Measurements from ENCODE around the gene DENND5A.
A peak's percentile ranks its signal among the peaks of the same experiment; 100 is the strongest.
"Not testable (repeated sequence)": the region's sequence is repeated elsewhere in the genome, so short reads cannot be mapped to it uniquely, and the experiment has no call there.

DENND5A gene

DNA sequence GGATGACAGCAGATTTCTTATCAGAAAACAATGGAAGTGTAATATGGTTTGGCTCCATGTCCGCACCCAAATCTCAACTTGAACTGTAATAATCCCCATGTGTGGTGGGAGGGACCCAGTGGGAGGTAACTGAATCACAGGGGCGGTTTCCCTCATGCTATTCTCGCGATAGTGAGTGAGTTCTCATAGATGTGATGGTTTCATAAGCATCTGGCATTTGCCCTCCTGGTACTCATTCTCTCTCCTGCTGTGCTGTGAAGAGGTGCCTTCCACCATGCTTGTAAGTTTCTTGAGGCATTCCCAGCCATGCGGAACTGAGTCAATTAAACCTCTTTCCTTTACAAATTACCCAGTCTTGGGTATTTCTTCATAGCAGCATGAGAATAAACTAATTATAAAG lies 92.8 kb downstream of the DENND5A start:
- DNase-seq, result no peak

DNA sequence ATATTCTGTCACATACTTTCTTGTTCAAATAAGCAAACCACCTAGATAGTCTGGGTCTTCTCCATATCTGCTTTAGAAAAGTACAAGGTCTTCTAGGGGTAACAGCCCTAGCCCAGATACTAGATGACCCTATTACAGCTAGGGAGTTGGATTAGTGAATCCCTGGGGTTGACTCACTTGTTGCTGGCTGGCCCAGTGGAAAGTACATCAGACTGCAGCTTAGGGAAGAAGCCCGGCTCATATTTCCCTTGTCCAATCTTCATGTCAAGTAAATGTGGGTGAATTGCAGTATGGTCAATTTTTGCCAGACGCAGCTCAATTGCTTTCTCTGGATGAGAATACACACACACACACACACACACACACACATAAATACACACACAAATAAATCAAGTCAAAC lies 94.7 kb downstream of the DENND5A start:
- no peak for DNase-seq

DNA sequence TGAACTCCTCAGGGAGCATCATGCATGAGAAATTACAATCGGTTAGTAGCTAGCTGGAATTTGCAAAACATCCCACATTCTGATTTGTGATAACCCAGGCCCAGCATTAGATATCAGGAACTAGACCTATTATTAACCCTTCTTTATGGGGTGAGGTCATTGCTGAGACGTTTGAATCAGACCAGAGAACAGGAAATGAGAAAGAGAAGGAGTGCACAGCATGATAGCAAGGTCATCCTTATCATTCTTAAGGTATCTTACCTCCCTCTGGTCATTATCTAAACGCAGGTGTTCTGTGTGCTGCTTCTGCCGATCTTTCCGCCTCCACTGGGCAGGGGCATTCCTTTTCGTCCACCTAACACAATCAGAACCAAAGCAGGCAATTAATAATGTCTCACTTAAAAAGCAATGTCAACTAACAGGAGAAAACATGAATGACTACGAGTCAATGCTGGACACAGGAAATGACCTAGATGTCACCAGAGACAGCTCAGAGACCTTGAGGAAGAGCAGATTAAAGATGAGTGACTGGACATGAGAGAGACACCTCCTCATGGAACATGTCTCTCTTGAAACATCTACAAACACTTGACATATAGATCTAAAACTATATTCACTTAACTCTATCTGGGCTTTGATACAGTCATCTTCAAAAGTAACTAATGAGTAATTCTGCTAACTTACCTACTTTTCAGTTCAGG lies 95.4 kb downstream of the DENND5A start:
- no peak for DNase-seq

DNA sequence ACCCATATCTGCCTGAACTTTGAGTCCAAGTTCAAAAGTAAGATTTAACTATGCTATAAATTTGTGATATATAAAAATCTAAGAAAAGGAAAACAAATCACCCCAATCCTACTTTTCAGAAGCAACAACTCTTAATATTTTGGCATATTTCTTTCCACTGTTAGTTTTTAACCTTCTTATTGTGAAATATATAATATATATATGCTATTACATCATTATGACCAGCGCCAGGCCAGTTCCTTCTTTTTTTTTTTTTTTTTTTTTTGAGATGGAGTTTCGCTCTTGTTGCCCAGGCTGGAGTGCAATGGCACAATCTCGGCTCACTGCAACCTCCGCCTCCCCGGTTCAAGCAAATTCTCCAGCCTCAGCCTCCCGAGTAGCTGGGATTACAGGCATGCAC lies 103.2 kb downstream of the DENND5A start:
- DNase-seq, result not testable (repeated sequence)

DNA sequence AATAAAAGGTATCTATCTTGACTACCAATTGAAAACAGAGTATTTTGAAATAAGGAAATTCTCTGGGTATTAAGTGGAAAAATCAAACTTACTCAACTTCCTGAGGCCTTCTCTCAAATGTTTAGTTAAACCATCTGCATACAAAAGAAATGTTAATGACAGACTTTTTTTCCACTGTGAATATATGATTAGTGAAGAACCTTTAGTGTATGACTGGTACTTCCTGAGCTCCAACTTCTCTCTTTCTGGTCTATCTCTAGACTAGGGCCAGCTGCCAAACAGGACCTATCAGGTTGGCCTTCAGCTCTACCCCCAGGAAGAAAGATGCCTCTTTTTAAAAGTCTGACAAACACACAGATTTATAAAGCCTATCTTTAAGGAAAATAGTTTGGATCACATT lies 105.0 kb downstream of the DENND5A start:
- no peak for DNase-seq

DNA sequence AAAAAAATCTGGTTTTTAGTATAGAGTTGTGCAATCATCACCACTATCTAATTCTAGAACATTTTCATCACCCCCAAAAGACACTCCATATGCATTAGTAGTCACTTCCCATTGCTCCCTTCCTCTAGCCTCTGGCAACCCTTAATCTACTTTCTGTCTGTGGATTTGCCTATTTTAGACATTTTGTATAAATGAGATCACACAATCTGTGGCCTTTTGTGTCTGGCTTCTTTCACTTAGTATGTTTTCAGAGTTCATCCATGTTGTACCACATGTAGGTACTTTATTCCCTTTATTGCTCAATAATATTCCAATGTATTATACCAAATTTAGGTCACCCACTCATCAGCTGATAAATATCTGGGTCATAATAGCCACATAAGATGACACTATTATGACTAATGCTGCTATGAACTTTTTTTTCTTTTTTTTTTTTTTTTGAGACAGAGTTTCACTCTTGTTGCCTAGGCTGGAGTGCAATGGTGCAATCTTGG lies 106.2 kb downstream of the DENND5A start:
- DNase-seq, result no peak

DNA sequence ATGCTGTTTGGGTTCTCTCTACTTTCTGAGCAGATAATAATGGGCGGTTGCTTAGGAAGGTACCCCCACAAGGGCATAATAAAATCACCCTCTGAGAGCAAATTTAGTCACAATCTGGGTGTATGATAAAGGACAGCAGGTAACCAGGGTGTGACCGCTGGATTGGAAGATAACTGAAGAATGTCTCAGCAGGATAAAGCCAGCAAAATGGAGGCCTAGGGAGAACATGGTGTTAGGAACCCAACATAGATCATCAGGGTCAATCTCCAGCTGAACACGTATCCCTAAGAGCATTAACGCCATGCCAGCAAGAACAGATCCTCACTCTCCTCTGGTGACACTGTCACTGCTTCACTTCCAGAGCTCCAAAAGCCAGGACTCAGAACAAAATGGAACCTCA lies 109.2 kb downstream of the DENND5A start:
- DNase-seq, result no peak

DNA sequence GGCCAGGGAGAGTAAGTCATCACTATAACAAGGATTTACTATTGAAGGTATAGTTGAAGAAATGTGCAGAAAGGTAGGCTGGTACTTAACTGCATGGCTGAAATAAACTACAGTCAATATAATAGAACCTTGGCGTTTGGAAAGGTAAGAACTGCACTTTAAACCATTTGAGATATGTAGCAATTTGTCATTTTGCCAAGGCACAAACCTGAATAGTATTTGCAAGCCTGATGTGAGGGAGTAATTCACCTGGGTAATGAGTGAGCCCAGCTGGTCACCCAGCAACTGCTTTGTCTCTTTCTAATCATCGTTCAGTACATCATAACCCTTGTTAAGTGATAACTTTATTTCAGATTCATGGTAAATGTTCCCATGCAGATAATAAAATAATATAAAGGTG lies 111.5 kb downstream of the DENND5A start:
- DNase-seq, result no peak

DNA sequence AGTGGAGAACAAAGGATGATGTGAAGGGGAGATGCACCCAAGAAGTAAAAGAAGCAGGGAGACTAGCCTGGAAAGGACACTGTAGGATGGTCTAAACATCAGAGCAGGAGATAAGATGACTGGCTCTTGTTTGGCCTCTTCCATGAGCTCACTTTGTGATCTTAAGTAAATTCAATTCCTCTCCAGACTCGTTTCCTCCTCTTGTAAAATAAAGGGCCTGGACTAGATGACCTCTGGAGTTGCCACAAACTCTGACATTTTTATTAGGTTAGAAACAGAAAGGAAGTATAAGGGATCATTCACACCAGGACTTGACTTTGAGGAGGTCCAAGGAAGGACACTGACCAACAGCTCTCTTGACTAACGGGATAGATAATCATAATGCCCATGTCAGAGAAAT lies 113.5 kb downstream of the DENND5A start:
- DNase-seq, result no peak

DNA sequence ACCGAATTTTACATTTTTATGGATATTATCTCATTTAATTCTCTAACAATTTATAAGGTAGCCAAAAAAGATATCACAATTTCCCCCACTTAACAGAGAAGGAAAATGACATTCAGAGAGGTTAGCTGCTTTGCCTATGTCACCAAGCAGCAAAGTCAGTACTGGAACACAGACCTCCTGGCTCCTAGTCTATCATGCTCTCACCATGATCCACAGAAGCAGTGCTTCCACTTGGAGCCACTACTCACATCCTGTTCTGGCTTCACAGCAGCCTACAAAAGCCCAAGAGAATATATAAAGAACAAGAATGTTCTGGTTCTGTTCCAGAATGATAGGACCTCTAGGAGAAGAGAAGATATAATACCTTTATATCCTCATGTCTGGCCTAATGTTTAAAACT lies 114.2 kb downstream of the DENND5A start:
- no peak for DNase-seq

DNA sequence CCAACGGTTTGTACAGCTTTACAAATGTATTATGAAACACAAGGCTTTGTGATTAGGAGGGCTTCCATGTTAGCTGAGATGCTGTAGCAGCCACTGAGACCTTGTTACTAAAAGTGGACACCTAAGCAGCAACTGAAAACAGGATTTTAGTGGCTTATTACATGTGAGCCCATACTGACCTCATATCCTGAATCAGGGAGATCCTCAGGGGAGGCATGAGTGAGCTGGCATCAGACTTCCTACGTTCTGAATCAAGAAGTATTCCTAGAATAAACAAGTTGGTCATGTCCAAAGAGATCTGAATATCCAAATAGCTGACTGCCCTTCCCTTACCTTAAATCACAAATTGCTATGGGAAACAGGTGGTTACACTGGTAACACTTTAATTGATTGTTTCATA lies 114.6 kb downstream of the DENND5A start:
- DNase-seq, result no peak

DNA sequence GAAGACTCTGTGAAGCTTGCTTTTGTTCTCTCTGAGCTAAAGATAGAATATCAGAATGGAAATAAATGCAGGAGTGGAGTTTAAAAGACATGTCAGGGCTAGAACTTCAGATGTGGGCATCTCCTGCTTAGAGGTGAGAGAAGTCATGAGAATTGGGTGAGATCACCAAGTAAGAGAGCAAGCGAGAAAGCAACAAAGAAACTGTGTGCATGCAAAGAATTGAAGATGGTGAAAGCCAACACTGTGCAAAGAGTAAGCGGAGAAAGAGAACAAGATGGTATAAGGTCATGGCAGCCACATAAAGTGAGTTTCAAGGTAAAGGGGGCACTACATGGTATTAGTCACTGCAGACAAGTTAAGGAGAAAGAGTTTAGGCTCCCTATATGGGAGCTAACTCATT lies 116.4 kb downstream of the DENND5A start:
- no peak for DNase-seq

DNA sequence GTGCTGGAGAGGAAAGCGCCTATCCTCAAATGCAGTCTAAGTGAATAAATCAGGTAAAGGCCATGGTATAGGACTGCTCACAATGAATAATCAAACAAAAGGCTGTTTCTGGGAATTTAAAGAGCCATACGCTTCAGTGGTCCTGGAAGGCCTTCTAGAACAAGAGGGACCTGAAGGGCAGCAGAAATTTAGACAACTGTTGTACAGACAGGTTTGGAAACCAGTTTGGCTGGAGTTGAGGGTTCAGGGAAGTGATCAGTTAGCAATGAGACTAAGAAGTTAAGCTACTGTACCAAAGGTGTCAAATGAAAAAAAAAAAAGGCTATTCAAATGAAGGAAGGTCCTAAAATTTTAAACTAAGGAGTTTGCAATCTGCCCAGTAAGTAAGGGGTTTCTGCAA lies 117.1 kb downstream of the DENND5A start:
- DNase-seq, result no peak

DNA sequence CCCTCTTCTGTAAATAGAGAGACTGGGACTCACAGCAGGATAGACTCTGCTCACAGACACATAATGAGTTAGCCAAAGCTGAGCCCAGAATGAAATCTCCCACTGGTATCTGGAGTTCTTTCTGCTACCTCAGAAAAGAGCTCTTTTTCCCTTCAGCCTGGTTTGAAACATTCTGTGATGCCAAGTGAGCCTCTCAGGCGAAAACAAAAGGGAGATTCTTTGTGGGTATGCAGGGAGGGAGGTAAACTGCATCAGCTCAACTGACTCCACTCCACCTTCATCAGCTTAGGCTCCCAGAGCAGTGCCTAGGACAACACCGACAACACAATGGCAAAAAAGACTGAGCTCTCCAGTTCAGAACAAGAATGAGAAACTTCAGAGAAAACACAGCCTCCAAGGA lies 118.7 kb downstream of the DENND5A start:
- no peak for DNase-seq

DNA sequence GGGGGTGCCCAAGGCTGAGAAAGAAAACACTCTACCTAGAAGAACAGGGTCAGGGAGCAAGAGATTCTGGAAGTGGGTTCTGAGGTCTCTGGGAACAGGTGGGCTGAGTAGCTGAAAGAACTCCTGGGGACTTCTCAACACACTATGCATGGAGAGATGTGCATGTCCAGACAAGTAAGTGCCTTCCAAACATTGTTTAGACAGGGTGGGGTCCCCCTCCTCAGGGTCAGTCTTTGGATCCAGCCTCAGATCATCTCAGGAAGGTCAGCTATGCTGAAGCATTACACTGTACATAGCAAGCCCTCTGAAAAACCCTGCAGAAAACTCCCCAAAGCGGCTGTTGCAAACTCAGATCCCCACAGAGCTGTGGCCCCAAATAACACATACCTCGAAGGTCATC lies 119.9 kb downstream of the DENND5A start:
- no peak for DNase-seq

DNA sequence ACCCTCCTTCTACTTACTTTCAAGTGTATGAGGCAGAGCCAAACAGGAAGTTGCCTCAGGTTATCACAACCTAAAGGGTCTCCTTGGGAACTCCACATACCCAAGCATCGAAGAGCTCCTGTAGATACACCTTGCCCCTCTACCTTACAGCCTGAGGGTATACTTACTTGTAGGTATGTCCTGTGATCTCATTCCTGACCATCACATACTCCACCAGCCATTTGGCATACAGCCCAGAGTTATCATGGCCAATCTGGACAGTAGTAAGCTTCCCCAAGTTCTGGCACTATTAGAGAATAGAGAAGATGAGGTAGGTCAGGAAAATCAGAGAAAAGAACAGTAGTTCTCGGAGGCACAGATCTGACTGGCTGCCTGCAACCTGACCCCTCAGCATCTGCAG lies 120.3 kb downstream of the DENND5A start:
- DNase-seq, result no peak

DNA sequence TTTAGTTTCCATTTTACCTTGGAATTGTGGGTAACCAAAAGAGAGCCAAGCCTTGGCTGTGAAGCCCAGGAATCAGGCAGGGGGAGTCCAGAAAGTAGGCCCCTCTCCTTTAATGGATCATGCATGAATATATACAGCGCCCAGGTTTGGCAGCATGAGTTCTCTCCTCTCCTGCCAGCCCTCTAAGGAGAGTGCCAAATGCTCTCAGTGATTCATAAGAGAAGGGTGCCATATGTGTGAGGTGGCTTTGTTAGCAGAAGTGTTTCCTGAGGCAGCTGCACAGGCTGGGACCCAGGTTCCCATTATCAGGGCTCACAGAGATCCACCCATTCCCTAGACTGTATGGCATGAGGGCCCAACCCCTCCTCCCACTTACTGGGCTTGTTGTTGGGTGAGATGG lies 121.4 kb downstream of the DENND5A start:
- no peak for DNase-seq

DNA sequence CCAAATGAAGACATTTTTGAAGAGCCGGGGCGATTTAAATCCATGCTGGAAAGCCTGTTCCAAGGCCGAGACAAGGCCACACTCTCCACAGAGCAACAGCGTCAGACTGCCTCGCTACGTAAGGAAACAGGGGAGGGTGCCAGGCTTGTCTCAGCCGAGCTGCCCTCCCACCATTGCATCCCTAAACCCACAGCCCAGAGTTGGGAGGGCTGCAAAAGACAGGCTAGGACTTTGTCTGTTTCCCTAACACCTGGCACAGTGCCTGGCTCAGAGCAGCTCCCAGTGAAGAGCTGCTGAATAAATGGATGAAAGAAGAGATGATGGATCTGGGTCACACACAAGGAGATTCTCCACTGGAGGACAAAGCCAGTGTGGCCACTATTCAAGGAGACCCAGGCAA lies 122.4 kb downstream of the DENND5A start:
- no peak for DNase-seq

DNA sequence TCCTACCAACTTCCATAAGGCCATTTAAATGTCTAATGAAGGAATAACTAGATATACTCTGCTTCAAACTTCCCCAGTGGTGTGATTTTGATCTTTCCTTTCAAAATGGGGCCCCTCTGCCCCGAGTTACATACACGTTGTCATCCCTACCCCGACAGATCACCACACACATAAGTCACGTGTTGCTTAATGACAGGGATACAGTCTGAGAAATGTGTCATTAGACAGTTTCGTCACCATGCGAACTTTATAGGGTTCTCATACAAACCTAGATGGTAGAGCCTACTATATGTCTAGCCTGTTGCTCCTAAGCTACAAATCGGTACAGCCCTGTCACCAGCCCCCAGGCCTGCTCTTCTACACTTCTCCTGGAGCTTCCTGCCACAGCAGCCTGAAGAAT lies 124.0 kb downstream of the DENND5A start:
- DNase-seq, result no peak

DNA sequence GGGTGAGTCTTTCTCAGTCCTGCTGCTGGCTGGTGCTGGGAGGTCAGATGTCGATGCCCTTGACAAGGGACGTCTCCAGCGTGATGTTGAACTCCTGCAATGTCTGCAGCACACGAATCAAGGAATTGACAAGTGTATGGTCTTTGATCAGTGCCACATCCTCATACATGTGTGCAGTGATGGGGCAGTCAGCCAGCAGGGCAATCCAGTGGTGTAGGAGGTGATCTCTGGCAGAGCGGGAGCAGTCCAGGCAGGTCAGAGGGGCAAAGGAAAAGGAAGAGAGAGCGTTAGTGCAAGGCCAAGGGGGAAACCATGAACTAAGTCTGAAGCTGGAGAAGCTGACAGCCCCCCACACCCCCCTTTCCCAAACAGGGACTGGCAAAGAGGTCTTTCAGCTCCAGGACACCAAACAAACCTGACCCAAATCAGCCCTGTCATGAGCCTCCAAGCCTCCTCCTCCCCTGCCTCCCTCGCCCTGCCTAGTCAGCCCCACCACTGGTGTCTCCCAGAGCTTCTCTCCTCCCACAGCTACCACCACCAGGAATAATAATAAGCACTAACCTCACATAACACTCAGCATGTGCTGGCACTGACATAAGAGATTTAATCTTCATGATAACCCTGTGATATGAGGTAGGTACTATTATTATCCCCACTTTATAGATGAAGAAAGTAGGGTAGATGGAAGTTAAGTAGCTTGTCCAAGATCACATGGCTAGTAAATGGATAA lies 125.4 kb downstream of the DENND5A start:
- DNase-seq, result no peak

DNA sequence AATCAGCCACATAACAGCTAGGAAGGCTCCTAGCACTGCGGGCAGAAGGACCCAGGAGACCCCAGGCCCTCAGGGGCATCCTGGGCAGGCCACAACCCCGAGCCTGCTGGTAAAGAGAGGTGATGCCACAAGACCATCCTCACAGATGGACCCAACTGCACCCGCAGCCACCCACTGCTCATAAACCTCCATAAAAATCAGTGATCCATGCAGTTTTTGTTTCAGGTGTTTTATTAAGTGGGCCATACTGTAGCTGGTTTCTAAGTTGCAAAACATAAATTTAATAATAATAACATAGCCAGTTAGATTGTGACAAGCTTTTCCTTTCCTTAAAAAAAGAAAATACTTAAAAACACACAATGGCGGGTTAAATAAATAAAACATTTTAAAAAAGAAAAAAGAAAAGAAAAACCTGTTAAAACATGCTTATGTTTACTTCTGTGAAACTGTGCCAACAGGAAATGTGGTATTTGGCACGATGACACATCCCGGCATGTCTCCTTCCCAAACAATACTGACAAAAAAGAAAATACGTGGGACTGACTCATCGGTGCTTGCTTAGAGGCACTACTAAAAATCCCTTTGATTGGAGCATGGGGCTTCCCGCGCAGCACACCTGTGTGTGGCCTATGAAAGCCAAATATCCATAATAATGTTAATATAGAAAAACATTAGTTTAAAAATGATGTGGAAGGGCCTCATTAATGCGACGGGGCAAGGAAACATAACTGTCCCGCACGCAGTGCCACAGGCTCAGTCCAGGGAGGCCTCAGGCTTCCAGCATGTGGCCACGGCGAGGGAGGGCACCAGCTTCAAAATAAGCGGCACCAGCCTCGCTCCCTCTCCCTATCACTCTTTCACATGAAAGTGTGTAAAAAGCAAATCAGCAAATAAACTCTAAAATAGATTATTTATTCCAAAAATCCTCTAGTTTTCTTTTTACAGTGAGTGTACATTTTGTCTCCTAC lies 126.3 kb downstream of the DENND5A start:
- DNase-seq, result no peak

DNA sequence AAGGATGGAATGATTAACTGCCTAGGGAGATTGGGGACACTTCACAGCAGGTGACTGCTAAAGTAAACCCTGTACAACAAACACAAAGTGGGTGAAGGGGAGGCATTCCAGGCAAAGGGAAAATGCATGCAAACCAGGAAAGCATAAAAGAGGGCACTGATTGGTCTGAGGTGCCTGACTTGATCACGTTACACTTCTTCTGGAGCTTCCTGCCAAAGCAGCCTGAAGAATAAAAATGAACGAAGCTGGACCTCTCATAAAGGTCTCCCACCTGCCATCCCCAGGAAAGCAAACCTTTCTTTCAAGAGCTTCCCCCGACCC lies 127.1 kb downstream of the DENND5A start:
- no peak for DNase-seq

DNA sequence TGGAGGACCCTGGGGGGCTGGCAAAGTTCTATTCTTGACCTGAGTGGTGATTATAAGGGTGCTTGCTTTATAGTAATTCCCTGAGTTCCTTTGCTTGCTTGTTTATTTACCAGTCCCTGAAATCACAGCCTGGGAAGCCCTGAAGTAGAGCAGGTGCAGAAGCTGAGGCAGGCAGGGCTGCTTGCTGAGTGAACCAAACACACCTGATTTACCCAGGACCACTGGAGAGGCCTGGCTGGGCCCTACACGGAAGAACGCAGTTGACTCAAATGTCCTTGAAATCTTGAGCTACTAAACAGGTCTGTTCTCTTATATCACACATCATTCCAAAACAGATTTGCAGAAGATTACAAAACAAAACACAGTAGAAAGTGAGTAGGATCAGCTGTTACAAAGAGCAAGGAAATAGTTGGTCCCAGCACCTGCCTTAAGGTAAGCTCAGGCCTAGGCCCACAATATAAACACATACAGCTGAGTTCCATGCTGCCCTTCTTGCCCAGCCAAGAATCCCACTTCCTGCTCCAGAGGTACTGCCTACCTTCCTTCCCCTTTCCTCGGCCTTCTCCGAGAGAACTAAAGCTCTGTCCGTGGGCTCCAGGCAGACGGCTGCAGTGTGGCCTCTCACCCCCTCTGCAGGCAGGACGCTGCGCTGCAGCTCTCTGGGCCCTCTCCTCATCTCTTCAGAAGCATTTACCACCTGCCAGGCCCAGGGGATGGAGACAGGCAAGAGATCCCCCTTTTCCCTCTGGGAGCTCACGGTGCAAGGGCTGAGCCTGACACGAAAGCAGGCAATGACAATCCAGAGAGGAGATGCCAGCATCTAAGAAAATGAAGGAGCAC lies 127.6 kb downstream of the DENND5A start:
- DNase-seq, result peak; percentile 33 to 41 (median 36)

All from activated CD4-positive, CD25-positive, alpha-beta regulatory T cell (primary cell).